GM13976 (cell line): Measurements from ENCODE around the gene OR10P1.
"Not testable (repeated sequence)": the region's sequence is repeated elsewhere in the genome, so short reads cannot be mapped to it uniquely, and the experiment has no call there.

Experiments
- DNase-seq: peaks from one replicate; pipeline ENCODE4 v3.0.0; 2012; ENCODE audit warnings: low spot score
- in situ Hi-C: fragments of 300-500 bp; cut with MboI; formaldehyde crosslinking; loops from one replicate; pipeline ENCODE4 v1.12.0; 2022; ENCODE audit warnings: low sequenced_read_pairs, mixed read lengths, inconsistent platforms; ENCODE audit not compliant: unreplicated experiment
- TF ChIP-seq, protein P1 (sequence below): IDR thresholded peaks from 2 replicates; pipeline ENCODE4 v1.5.1; 2012; ENCODE audit warnings: borderline replicate concordance, mild to moderate bottlenecking; ENCODE audit not compliant: insufficient read depth; ENCODE audit errors: extremely low read depth, missing control alignments, control extremely low read depth

Gene OR10P1

DNA sequence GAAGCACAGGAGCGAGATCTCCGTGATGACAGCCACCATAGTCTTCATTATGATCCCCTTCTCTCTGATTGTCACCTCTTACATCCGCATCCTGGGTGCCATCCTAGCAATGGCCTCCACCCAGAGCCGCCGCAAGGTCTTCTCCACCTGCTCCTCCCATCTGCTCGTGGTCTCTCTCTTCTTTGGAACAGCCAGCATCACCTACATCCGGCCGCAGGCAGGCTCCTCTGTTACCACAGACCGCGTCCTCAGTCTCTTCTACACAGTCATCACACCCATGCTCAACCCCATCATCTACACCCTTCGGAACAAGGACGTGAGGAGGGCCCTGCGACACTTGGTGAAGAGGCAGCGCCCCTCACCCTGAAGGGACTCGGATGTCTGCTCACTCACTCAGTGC is 775 bp downstream of the OR10P1 start:
- DNase-seq: no peak
- in situ Hi-C loops: no loop called here
- TF ChIP-seq, protein P1, sequence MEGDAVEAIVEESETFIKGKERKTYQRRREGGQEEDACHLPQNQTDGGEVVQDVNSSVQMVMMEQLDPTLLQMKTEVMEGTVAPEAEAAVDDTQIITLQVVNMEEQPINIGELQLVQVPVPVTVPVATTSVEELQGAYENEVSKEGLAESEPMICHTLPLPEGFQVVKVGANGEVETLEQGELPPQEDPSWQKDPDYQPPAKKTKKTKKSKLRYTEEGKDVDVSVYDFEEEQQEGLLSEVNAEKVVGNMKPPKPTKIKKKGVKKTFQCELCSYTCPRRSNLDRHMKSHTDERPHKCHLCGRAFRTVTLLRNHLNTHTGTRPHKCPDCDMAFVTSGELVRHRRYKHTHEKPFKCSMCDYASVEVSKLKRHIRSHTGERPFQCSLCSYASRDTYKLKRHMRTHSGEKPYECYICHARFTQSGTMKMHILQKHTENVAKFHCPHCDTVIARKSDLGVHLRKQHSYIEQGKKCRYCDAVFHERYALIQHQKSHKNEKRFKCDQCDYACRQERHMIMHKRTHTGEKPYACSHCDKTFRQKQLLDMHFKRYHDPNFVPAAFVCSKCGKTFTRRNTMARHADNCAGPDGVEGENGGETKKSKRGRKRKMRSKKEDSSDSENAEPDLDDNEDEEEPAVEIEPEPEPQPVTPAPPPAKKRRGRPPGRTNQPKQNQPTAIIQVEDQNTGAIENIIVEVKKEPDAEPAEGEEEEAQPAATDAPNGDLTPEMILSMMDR: no peak

DNA sequence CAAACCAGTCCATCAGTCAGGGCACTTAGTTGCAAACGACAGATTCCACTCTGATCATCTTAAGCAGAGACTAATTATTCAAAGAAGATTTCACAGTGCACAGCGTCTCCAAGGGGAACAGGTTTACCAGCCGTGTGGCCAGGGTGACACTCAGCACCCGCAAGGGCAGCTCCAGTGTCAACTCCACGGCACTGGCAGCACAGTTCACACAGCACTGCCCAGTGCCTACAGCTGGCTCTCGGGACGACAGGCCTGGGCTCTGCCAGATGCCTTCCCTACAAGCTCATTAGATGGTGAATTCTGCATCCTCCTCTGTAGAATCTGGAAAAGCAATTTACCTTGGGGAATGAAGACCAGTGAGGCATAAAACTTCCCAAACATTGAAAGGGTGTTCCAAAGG is 4.9 kb downstream of the OR10P1 start:
- in situ Hi-C loops: no loop called here
- TF ChIP-seq, protein P1: no peak

DNA sequence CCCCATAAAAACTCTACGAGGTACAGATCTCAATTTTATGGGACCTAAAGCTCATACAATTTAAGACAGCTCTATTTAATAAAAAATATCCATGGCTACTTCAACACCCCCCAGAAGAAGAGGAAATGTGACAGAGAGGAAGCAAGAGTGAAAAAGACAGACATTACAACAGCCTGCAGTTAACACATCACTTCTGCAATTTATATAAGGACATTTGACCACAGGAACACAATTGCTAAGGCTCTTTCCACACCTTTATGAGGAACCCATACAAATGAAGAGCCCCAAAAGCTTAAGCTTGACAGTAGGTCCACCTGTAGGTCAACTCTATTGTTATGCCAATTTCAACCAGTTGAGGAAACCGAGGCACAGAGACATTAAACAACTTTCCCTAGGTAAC is 5.6 kb downstream of the OR10P1 start:
- in situ Hi-C loops: no loop called here
- TF ChIP-seq, protein P1: no peak
- no peak for DNase-seq

More for the DNA sequence above, 4.9 kb downstream of the OR10P1 start:
- no peak for DNase-seq

DNA sequence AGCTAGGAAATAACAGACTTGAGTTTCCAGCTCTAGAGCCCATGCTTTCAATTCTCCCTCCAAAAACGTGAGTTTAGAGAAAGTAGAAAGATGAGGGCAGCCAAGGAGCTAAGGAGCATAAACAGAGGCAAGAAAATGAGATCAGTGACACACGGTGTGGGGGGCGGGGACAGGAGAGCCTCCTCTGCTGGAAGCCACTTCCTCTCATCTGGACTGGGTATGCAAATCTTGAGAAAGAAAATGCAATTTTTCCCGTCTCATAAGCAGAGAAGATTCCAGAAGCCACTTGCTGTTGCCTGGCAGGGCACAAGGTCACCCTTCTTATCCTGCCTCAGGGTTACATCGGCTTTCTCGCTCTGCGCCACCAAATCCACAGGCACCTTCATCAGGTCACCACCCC is 6.0 kb downstream of the OR10P1 start:
- peak; percentile 39 for DNase-seq
- in situ Hi-C loops: no loop called here
- TF ChIP-seq, protein P1: no peak

DNA sequence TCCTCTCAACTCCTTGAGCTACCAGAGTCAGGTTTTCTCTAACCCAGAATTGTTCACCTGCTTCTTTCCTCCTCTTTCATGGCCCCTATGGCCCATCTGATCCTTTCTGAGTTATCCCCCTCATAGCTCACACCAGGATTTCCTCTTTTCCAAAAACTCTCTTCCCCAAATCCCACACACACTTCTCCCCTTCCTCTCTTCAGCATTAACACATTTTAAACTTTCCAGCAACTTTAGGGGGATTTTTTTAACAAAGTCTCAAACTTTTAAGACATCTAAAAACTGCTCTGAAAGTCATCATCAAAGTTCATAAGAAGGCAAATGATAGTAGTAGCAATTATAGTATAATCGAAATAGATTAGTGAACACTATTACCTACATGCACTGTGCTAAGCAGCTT is 7.9 kb downstream of the OR10P1 start:
- in situ Hi-C loops: no loop called here
- TF ChIP-seq, protein P1: no peak
- DNase-seq: no peak

DNA sequence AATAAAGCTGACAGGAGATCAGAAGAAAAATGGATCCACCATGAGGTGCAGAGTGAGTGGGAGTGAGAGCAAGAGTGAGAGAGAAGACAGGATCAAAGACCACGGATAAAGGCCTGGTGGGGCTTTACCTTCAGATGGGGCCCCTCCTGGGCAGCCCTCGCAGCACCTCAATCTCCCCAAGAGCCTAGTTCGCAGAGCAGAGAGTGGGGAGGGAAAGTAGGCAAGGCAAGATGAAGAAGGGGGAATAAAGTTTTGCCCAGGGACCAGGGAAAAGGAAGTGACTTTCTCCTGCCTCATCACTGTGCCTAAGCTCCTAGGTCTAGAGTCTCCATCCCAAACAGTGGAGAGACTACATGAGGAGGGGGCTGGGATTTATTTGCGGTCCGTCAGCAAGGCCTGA is 10.3 kb downstream of the OR10P1 start:
- in situ Hi-C loops: no loop called here
- DNase-seq: no peak
- TF ChIP-seq, protein P1: no peak

DNA sequence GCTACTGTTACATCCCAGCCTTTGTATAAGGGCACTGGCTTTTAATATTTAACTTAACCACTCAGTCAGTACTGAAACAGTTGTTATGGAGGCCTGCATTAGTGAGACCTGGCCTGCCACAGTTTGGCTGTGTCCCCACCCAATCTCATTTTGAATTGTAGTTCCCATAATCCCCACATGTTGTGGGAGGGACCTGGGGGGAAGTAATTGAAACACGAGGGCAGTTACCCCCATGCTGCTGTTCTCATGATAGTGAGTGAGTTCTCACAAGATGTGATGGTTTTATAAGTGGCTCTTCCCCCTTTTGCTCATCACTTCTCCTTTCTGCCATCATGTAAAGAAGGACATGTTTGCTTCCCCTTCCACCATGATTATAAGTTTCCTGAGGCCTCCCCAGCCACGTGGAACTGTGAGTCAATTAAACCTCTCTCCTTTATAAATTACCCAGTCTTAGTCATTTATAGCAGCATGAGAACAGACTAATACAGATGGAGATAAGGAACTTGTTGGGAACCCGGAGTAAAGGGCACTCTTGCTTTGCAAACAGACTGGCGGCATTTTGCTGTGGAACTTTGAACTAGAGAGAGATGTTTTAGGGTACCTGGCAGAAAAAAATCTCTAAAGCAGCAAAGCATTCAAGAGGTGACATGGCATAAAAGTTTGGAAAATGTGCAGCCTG is 14.1 kb downstream of the OR10P1 start:
- in situ Hi-C loops, DNase-seq: not testable (repeated sequence)
